ENCODE measurements around the gene SGK1.

GRCh38 chr6:134307075-134307474, 10.8 kb downstream of the SGK1 start:
- TF ChIP-seq POLR2A (IDR thresholded peaks at IDR 0.05) (no peak), POLR2AphosphoS5 (IDR thresholded peaks at IDR 0.05) (no peak), EP300 (IDR thresholded peaks at IDR 0.05) (no peak)
- TF ChIP-seq, protein P1, sequence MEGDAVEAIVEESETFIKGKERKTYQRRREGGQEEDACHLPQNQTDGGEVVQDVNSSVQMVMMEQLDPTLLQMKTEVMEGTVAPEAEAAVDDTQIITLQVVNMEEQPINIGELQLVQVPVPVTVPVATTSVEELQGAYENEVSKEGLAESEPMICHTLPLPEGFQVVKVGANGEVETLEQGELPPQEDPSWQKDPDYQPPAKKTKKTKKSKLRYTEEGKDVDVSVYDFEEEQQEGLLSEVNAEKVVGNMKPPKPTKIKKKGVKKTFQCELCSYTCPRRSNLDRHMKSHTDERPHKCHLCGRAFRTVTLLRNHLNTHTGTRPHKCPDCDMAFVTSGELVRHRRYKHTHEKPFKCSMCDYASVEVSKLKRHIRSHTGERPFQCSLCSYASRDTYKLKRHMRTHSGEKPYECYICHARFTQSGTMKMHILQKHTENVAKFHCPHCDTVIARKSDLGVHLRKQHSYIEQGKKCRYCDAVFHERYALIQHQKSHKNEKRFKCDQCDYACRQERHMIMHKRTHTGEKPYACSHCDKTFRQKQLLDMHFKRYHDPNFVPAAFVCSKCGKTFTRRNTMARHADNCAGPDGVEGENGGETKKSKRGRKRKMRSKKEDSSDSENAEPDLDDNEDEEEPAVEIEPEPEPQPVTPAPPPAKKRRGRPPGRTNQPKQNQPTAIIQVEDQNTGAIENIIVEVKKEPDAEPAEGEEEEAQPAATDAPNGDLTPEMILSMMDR (IDR thresholded peaks at IDR 0.05): no peak
